IMR-90 (cell line): Measurements from ENCODE around the gene ADGRA3. TPM values are rescaled to one million over a fixed set of nuclear protein-coding genes. Genes with fewer than 3 reads are reported as not detected.

Experiments
- ATAC-seq: fragments of 200-7000 bp; cut with Tn5 transposase; 2 replicates; pipeline ENCODE4 v1.9.1; 2020; ENCODE audit warnings: low read depth, mild to moderate bottlenecking, moderate library complexity
- BruUV-seq: library from RNA; stranded (reverse); fragments of 400-500 nt; replicated peaks from 2 replicates; lab custom pipeline; 2021; lab: Mats Ljungman, UMichigan
- CTCF ChIA-PET: fragments of 300-600 bp; formaldehyde crosslinking; extraction: SDS; loops from one replicate; lab custom pipeline; 2021; ENCODE audit warnings: antibody characterized with exemption; lab: Yijun Ruan, JAX
- POLR2A ChIA-PET: fragments of 300-600 bp; sonication (Branson Sonifier 250); formaldehyde crosslinking; loops from one replicate; lab custom pipeline; 2022; ENCODE audit warnings: antibody characterized with exemption; ENCODE audit not compliant: unreplicated experiment; lab: Charles Lee
- DNase-seq: peaks from one replicate; pipeline ENCODE4 v3.0.0; 2013
- H2AFZ ChIP-seq: replicated peaks from 2 replicates; pipeline ENCODE3; 2013; ENCODE audit warnings: low read length, mild to moderate bottlenecking; ENCODE audit not compliant: poor library complexity
- H2AK5ac ChIP-seq: 2 replicates; pipeline ENCODE4 v1.6.1; 2013; ENCODE audit warnings: low read depth, low read length, inconsistent platforms
- H2AK9ac ChIP-seq: replicated peaks from 2 replicates; pipeline ENCODE3; 2013; ENCODE audit warnings: mild to moderate bottlenecking, low read depth, low read length, moderate library complexity; ENCODE audit not compliant: poor library complexity
- H2BK120ac ChIP-seq: 2 replicates; pipeline ENCODE4 v1.6.1; 2013; ENCODE audit warnings: low read depth, low read length, inconsistent platforms
- H2BK15ac ChIP-seq: 3 replicates; pipeline ENCODE4 v1.6.1; 2013; ENCODE audit warnings: low read depth, low read length, inconsistent platforms
- H2BK20ac ChIP-seq: 2 replicates; pipeline ENCODE4 v1.6.1; 2013; ENCODE audit warnings: low read depth, mild to moderate bottlenecking, inconsistent platforms, low read length, moderate library complexity
- H2BK5ac ChIP-seq: 2 replicates; pipeline ENCODE4 v1.6.1; 2013; ENCODE audit warnings: mild to moderate bottlenecking, low read depth, low read length, inconsistent platforms; ENCODE audit not compliant: poor library complexity, severe bottlenecking
- H3K14ac ChIP-seq: replicated peaks from 2 replicates; pipeline ENCODE4 v1.6.1; 2013; ENCODE audit warnings: low read depth, low read length, inconsistent platforms
- H3K18ac ChIP-seq: 2 replicates; pipeline ENCODE4 v1.6.1; 2013; ENCODE audit warnings: low read depth, low read length, control low read depth
- H3K23ac ChIP-seq: 2 replicates; pipeline ENCODE4 v1.6.1; 2013; ENCODE audit warnings: low read depth, low read length, inconsistent platforms
- H3K27ac ChIP-seq: 2 replicates; pipeline ENCODE4 v1.5.1; 2013; ENCODE audit warnings: mild to moderate bottlenecking, control low read depth, low read length; ENCODE audit not compliant: insufficient read depth
- H3K27me3 ChIP-seq: 2 replicates; pipeline ENCODE4 v1.6.1; 2013; ENCODE audit warnings: low read length; ENCODE audit not compliant: control insufficient read depth, insufficient read depth
- H3K36me3 ChIP-seq: 2 replicates; pipeline ENCODE4 v1.6.1; 2013; ENCODE audit warnings: low read length, mixed read lengths; ENCODE audit not compliant: control insufficient read depth, insufficient read depth
- H3K4ac ChIP-seq: 2 replicates; pipeline ENCODE4 v1.6.1; 2013; ENCODE audit warnings: low read depth, low read length, inconsistent platforms
- H3K4me1 ChIP-seq: 2 replicates; pipeline ENCODE4 v1.6.1; 2013; ENCODE audit warnings: low read length, mixed read lengths; ENCODE audit not compliant: control insufficient read depth, insufficient read depth
- H3K4me2 ChIP-seq: 2 replicates; pipeline ENCODE4 v1.6.1; 2013; ENCODE audit warnings: low read depth, mild to moderate bottlenecking, control low read depth, low read length, moderate library complexity
- H3K4me3 ChIP-seq: 2 replicates; pipeline ENCODE4 v1.5.1; 2013; ENCODE audit warnings: low read depth, mild to moderate bottlenecking, control low read depth, low read length, moderate library complexity; ENCODE audit not compliant: insufficient read depth
- H3K56ac ChIP-seq: 2 replicates; pipeline ENCODE4 v1.6.1; 2013; ENCODE audit warnings: low read length, inconsistent platforms; ENCODE audit not compliant: insufficient read depth; ENCODE audit errors: extremely low read depth
- H3K79me1 ChIP-seq, 2 experiments: 2 replicates each; pipeline ENCODE4 v1.6.1; 2013; ENCODE audit warnings: low read length in 2 of 2, inconsistent platforms in 1 of 2, low read depth in 1 of 2
- H3K9ac ChIP-seq: 2 replicates; pipeline ENCODE4 v1.6.1; 2013; ENCODE audit warnings: low read depth, low read length, control low read depth
- H3K9me1 ChIP-seq: 2 replicates; pipeline ENCODE4 v1.6.1; 2013; ENCODE audit warnings: low read length, inconsistent platforms; ENCODE audit not compliant: insufficient read depth
- H3K9me3 ChIP-seq: 2 replicates; pipeline ENCODE4 v1.6.1; 2013; ENCODE audit warnings: low read length; ENCODE audit not compliant: control insufficient read depth, insufficient read depth
- H4K20me1 ChIP-seq: 2 replicates; pipeline ENCODE4 v1.6.1; 2013; ENCODE audit warnings: low read length, inconsistent platforms; ENCODE audit not compliant: insufficient read depth
- H4K5ac ChIP-seq: 2 replicates; pipeline ENCODE4 v1.6.1; 2013; ENCODE audit warnings: mild to moderate bottlenecking, low read depth, low read length, control low read depth
- H4K8ac ChIP-seq, 2 experiments: 2 replicates each; pipeline ENCODE4 v1.6.1; 2013; ENCODE audit warnings: low read depth in 2 of 2, low read length in 2 of 2, control low read depth in 1 of 2, inconsistent platforms in 1 of 2
- H4K91ac ChIP-seq: 2 replicates; pipeline ENCODE4 v1.6.1; 2013; ENCODE audit warnings: low read depth, low read length, inconsistent platforms; ENCODE audit not compliant: insufficient read depth
- BHLHE40 ChIP-seq: fragments of 150-350 bp; IDR thresholded peaks from 2 replicates; pipeline ENCODE4 v1.6.1; 2016; ENCODE audit warnings: mild to moderate bottlenecking, low read depth, low read length
- POLR2A ChIP-seq: IDR thresholded peaks from 2 replicates; pipeline ENCODE4 v1.6.1; 2012; ENCODE audit warnings: mild to moderate bottlenecking, low read depth, low read length
- WGBS, 2 experiments: methylation state at CpG; one replicate each; pipeline versions ENCODE4 v1.1.5 to v1.1.7; 2013; ENCODE audit warnings: missing lambda C conversion rate in 2 of 2; ENCODE audit not compliant: insufficient read length in 1 of 2; ENCODE audit errors: extremely low coverage in 2 of 2; 5-methylcytosine and 5-hydroxymethylcytosine counted together
- dilution Hi-C: fragments of 300-500 bp; cut with HindIII; formaldehyde crosslinking; loops from one replicate; pipeline ENCODE4 v1.14.3; 2018; ENCODE audit warnings: low sequenced_read_pairs; ENCODE audit not compliant: unreplicated experiment
- in situ Hi-C: fragments of 300-500 bp; cut with MboI; formaldehyde crosslinking; loops from 3 replicates; pipeline ENCODE4 v1.14.3; 2019; ENCODE audit warnings: low sequenced_read_pairs, inconsistent platforms, mixed read lengths
- intact Hi-C: fragments of 100-400 bp; cut with micrococcal nuclease; formaldehyde crosslinking; loops from 2 replicates; pipeline ENCODE4 v1.10.0; 2022
- polyA plus RNA-seq, 3 experiments: library from polyadenylated mRNA; depleted of rRNA; stranded (reverse); fragments of >200 nt; gene quantifications; 2 replicates each; pipeline ENCODE4 v1.2.3, GENCODE V29; 2012; ENCODE audit warnings: low replicate concordance in 1 of 3
- total RNA-seq: library from RNA; depleted of rRNA; stranded (reverse); fragments of >200 nt; gene quantifications from 2 replicates; pipeline ENCODE4 v1.2.3, GENCODE V29; 2012

Gene ADGRA3
- total and polyA plus RNA-seq, 2 of the 4 experiments (the other 2 are of a cell fraction): 20.1 to 28.0 TPM

DNA sequence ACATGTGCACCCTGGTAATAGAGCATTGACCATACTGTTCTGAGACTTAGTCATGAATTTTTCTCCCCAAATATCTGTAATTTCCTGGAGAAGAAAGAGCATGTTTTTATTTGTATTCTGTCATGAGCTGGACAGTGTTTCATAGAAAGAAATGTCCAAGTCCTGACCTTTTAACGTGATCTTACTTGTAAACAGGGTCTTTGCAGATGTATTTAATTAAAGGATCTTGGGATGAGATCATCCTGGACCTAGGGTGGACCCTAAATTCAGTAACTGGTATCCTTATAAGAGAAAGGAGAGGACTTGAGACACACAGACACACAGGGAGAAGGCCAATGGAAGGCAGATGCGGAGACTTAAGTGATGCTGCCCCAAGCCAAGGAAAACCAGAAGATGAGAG lies 3.6 kb downstream of the ADGRA3 start:
- H3K14ac ChIP-seq: no peak overlapping the region
- H2AK5ac ChIP-seq: no peak overlapping the region
- dilution Hi-C loops: no loop called here
- H3K27me3 ChIP-seq: no peaks in the 10 kb centered on the region
- no peak overlapping the region for H3K23ac ChIP-seq
- no peak overlapping the region for H3K4me3 ChIP-seq
- no CpG with 5 or more reads among the region's 2 CpGs for WGBS, 2 experiments
- H3K36me3 ChIP-seq: no peaks in the 10 kb centered on the region
- peaks cover 23 to 62% of the 10 kb centered on the region in 2 experiments; a peak in 3 of 4 replicates for H3K79me1 ChIP-seq
- H3K27ac ChIP-seq: no peak overlapping the region
- no peak overlapping the region for H2AFZ ChIP-seq
- ChIA-PET CTCF (no interaction called here), POLR2A (no interaction called here)
- H2BK5ac ChIP-seq: no peak overlapping the region
- H2BK120ac ChIP-seq: peak overlapping the region; percentile 13; the same call in 1 of the 2 replicates
- no peak overlapping the region for H3K56ac ChIP-seq
- TF ChIP-seq BHLHE40 (0 out of 2 replicates have a peak, but pooled peaks have one; percentile 18), POLR2A (no peak)
- intact Hi-C loops: loop anchor here (10.0 kb wide), 1 partner anchor 628 kb away; no protein-coding TSS in a partner anchor
- in situ Hi-C loops: no loop called here
- ATAC-seq (no peak), DNase-seq (peak; percentile 52)
- H3K4me1 ChIP-seq: peaks cover 19% of the 10 kb centered on the region
- H4K8ac ChIP-seq: no peak overlapping the region
- no TSS peak for BruUV-seq
- 0 out of 2 replicates have a peak overlapping the region, but pooled peaks have one; percentile 19 for H4K91ac ChIP-seq
- no peak overlapping the region for H2AK9ac ChIP-seq
- peaks cover 15% of the 10 kb centered on the region; the same call in 1 of the 2 replicates for H3K9me1 ChIP-seq
- peaks cover 40% of the 10 kb centered on the region; the same call in 1 of the 2 replicates for H4K20me1 ChIP-seq
- H2BK15ac ChIP-seq: 0 out of 3 replicates have a peak overlapping the region, but pooled peaks have one; percentile 12
- no peak overlapping the region; the same call in 1 of the 2 replicates for H3K18ac ChIP-seq
- no peak overlapping the region for H3K4me2 ChIP-seq
- H3K9me3 ChIP-seq: no peaks in the 10 kb centered on the region
- H2BK20ac ChIP-seq: 0 out of 2 replicates have a peak overlapping the region, but pooled peaks have one; percentile 61
- H3K9ac ChIP-seq: no peak overlapping the region
- H4K5ac ChIP-seq: no peak overlapping the region; the same call in 1 of the 2 replicates
- H3K4ac ChIP-seq: peak overlapping the region; percentile 63; the same call in 1 of the 2 replicates
